HG03159 (cell line): Measurements from ENCODE around the gene GPX2.
A peak's percentile ranks its signal among the peaks of the same experiment; 100 is the strongest.

Source experiments
- ATAC-seq: cut with Tn5 transposase; IDR thresholded peaks from one replicate; pipeline ENCODE4 v1.9.1; 2021; ENCODE audit warnings: mild to moderate bottlenecking, moderate library complexity; ENCODE audit not compliant: unreplicated experiment

GPX2 gene

DNA sequence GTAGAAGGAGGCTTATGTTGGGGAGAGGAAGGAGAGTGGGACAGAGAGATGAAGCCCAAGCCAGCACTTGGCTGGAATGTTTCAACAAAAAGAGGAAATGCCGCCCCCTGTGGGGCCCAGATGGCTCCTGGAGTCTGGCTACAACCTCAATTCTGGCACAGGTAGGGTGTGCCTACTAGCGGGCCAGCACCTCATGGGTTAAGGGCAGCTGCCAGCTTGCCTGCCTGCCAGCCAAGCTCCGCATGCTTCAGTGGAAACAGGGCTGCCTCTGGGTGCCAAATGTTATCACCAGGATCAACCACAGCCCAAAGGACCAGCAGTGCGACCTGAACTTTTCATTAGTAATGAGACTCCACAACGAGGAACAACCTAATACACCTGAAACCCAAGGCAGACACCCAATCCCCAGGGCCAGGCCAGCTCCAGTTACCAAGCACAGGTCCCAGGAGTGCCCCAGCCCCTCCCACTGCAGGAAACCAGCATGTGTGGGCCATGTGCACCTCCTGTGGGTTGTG is 18.3 kb upstream of the GPX2 start:
- ATAC-seq: no peak

DNA sequence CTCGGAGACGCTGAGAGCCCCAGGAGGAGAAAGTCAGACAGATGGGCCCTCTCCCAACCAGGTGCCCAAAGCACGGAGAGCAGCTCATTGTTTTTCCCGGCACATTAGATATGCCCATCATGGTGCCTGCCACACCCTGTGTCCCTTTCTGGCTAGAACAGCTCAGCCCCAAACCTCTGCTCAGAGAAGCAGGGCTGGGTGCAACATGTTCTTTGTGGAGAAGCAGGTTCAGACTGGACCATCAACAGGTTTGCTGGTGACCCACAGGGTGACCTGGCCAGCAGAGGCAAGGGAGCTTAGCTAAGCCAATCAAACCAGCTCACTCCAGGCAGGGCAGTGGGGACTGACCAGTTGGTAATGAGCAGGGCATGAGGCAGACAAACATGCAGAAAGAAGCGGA is 16.2 kb upstream of the GPX2 start:
- ATAC-seq: no peak

GRCh38 chr14:64958201-64958600 is 15.7 kb upstream of the GPX2 start:
- no peak for ATAC-seq

DNA sequence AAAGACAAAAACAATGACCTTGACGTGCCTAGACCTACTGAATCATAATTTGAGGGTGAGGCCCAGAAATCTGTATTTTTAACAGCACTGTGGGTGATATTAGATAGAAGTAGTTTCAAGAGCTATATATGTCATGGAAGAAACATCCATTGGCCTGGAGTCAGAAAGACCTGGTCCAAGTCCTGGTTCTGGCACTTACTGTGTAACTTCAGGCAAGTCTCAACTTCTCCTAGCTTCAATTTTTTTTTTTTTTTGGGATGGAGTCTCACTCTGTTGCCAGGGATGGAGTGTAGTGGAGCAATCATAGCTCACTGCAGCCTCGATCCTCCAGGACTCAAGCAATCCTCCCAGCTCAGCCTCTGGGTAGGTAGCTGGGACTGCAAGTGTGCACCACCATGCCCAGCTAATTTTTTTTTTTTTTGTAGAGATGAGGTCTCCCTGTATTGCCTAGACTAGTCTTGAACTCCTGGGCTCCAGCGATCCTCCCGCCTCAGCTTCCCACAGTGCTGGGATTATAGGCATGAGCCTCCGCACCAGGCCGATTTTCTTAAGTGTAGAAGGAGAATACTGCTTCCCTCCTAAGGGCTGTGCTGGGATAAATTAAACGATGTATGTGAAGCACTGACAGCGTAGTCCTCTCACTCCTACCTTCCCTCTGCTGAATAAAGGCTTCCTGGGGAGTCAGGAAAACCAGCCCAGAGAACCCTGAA is 14.3 kb upstream of the GPX2 start:
- ATAC-seq: no peak

GRCh38 chr14:64955297-64955696 is 12.8 kb upstream of the GPX2 start:
- ATAC-seq: no peak

DNA sequence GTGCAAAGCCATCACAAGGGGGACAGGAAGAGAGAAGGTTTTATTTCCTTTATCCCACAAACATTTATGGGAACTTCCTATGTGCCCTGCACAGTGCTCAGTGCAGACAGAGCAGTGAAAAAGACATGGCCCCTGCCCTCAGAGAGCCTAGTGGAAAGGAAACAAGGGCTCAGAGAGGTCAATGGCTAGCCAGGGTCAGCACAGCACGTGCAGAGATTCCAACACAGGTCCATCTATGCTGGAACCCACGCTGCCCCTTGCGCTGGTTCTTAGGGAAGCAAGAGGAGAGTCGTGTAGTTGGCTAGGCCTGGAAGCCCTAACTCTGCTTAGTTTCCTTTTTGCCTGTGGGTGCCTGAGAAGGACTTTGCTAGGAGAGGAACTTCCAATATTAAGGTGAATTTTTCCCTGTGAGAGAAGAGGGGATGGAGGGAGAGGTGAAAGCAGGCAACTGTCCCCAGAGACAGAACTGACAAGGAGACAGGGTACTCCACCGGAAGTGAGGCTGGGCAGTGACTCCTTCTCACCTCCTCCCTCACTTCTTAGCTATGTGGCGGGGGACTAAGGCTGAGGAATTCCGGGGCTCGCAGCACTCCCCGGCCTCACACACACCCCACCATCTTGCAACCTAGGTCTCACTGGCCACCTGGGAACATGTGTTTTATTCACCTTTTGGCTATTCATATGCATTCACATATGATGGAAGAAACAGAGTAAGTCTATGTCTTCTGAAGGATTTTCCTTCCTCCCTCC is 12.1 kb upstream of the GPX2 start:
- ATAC-seq: no peak

DNA sequence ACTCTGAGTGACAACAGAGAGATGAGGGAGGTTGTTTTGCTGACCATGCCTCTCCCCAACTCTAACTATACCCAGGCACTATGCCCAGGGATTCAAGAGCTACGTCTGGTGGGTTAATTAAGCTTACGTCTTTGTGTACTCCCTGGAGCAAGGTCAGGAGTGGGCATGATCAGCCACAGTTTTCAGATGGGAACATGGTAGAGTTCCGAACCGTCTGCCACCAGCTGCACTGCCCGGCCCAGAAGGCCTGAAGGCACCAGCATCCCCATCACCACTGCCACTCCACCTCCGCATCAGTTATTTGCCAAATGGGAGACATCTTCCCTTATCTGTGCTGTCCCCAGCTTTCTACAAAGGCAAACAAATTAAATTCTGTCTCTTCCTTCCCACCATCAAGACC is 11.1 kb upstream of the GPX2 start:
- ATAC-seq: no peak

DNA sequence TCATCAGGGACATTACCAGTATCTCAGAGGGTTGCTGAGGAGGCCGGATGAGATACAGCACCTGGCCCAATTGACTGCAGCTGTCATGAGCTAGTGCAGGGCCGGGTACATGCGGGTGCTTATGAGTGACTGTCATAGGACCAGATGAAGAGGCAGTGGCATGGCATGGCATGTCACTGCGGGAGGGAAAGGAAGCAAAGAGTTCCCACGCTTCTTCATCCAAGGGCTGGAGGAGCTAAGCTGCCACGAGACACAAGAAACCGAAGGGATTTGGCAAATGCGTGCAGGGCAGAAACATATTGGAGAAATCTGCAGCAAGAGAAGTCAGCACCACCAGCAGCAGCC is 10.7 kb upstream of the GPX2 start:
- no peak for ATAC-seq

DNA sequence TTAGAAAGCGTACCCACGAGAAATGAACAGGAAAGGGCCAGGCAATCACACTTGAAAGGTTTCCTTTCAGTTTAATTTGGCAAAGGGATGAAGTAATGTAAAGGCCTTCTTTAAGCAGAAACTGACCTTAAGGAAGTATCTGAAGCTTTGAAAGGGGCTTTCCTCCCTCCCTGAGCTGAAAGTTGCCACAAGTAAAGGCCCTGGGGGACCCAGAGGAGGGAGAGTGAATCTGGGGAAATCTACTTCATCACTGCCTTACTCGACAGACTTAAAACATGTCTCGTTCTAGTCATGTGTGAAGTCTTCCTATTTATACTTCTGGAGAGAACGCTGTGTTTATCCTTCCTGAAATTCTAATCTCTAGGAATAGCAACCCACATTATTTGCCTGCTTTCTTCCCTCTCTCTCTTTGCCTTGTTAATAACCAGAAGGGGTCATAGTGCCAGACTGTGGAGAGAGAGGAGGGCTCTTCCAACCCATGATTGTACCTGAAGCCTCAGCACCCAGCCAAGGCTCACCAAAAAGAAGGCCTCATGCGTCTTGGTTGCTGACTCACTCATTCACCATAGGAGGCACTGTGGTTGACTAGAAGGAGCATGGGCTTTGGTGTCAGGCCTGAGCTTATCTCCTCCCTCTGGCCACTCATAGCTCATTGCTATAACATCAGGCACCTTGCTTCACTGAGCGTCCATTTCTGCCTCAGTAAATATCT is 10.2 kb upstream of the GPX2 start:
- peak; percentile 77 for ATAC-seq

DNA sequence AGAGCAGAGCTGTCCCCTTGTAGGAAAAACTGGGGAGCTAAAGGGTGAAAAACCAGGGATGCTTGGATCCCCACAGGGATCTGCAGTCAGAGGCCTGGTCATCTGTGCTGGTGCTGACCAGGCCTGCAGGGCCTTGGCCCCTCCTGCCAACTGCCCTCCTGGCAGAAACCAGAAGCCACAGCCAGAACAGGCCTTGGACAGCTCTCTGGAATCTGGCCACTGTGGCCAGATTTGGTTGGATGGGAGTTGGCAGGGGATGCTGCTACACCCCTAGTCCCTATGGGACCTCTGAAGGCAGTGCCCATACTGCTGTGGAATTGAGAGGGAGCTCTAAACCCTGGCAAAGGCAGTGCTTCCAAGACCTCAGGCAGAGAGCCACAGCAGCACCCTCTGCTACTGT is 9.2 kb upstream of the GPX2 start:
- no peak for ATAC-seq

DNA sequence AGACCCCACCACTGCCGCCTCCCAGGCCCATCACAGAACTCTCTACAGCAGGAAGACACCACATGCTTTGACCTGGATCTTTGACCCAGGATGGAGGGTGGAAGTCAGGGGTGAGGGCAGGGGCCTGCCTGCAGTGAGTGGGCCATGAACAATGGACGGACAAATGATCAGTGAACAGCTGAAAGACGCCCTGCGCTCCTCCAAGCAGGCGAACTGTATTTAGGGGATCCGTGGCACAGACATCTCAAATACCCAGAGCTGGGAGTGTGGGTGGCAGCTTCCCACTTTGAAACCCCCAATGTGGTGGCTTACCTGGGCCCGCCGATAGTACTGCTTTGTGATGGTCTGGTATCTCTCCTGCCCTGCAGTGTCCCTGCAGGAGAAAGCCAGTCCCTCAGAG is 8.7 kb upstream of the GPX2 start:
- ATAC-seq: no peak

GRCh38 chr14:64950889-64951288 is 8.3 kb upstream of the GPX2 start:
- no peak for ATAC-seq

DNA sequence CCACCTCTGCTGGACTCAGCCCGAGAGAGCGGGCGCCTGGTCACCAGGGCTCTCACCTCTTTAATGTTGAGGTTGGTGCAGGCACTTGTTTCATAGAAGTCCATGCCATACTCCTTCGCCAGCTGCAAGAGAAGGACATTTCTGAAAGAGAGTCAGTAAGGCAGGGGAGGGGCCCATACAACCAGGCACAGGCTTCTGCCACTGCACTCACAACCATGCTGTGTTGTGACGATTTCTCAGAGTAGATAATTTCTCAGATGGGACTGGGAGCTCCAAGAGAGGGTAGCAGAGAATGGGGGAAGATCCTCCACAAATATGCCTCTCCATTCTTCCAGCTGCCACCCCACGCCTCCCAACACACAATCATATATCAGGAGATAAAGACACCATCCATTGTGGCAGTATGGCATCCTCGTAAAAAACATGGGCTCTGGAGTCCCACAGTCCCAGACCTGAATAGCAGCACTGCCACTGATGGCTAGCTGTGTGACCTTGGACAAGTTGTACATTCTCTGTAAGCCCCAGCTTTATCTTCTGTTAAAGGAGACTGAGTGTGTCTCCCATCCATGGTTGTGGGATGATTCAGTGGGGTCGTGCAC is 6.2 kb upstream of the GPX2 start:
- ATAC-seq: no peak

DNA sequence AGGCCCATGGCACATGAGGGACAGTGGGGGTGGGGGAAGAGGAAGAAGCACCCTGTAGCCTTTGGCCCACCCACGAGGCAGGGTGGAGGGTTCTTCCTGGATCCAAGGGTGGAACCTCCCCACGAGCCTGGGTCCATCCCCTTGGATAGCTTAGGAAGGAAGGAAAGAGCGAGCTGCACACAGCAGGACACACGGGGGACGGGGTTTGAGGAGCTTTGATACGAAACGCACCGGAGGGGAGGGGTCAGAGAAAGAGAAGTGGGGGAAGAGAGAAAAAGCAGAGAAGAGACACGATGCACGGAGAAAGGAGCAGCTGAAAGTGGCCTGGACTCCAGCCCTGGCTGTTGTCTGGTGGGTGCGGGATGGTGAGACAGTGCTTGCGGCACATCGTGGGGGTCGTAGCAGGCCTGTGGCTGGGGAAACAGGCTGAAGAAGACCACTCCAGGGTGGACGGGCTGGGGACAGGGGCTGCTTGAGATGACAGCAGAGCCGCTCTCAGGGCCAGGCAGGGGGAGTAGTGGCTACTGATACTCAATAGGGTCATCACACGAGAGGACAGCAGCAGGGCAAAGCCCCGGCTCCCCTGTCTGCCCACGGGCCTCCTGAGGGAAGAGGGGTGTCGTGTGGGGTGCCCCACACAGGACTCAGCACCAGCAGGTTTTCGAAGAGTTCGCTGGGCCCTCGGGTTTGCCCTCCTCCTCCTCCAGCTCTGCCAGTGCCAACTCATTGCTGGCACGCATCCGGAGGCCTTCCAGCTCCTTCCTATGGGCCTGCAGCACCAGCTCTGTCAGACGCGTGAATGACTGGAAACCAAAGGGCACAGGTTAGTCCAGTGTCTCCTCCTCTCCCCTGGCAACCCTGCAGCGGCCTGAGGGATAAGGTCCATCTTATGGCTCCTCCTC is 5.4 kb upstream of the GPX2 start:
- ATAC-seq: no peak

GRCh38 chr14:64946310-64947045 is 3.9 kb upstream of the GPX2 start:
- ATAC-seq: no peak

DNA sequence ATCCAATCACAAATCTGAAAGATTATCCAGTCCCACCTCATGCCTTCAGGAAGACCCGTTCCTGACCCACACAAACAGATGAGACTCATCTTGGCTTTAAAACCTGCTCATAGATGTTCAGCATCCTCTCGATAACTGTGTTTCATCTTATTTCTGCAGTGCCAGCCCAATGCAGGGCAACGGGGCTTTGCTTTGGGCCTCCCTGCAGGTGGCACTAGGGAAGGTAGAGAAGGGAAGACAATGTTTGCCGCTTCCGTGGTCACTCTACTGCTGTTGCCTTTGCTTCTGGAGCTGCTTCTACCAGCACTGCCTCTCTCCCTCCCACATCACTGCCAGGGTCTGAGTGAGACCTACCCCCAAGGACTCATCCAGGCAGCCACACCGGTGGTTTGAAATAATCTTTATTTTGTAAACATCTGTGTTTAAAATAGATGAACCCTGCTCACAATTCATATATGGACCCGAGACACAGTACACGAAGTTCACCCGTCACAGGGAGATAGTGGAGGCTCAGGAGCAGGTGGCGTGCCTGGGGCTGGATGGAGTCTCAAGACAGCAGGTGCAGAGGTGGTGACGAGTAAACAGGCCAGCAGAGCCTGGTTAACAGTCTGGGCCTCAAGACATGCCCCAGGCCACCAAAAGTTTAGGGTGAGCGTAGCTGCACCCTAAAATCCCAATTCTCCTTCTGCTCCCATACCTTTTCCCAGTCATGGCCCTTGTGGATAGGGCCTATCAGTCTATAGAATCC is 3.1 kb upstream of the GPX2 start:
- ATAC-seq: no peak

GRCh38 chr14:64944861-64945260 is 2.3 kb upstream of the GPX2 start:
- no peak for ATAC-seq

GRCh38 chr14:64944041-64944440 is 1.5 kb upstream of the GPX2 start:
- ATAC-seq: no peak

GRCh38 chr14:64943556-64943955 is 1.0 kb upstream of the GPX2 start:
- no peak for ATAC-seq
